ENCODE results near the gene CAPN5.

CAPN5 gene

GRCh38 chr11:77147036-77147315 lies 80.2 kb downstream of the CAPN5 start:
- Mint-ChIP-seq H3K36me3 (no peaks in the 10 kb centered on the region), H3K9me3 (no peaks in the 10 kb centered on the region), H3K27me3 (peaks cover 17 to 20% of the 10 kb centered on the region in 2 donors), H3K4me3 (no peak overlapping the region), H3K4me1 (peaks cover 14 to 23% of the 10 kb centered on the region in 2 donors), H3K27ac (no peak overlapping the region)
- no peak for DNase-seq
- ATAC-seq (replicated peaks) = no peak

GRCh38 chr11:77147668-77148321 lies 81.0 kb downstream of the CAPN5 start:
- H3K27ac Mint-ChIP-seq = peak overlapping the region; percentile 66
- ATAC-seq (replicated peaks) = peak; percentile 31 to 41
- no peak for DNase-seq
- H3K27me3 Mint-ChIP-seq = peaks cover 21 to 28% of the 10 kb centered on the region in 2 donors
- no peaks in the 10 kb centered on the region for H3K9me3 Mint-ChIP-seq
- H3K36me3 Mint-ChIP-seq = peaks cover 0 to 1% of the 10 kb centered on the region in 2 donors
- peaks cover 18 to 31% of the 10 kb centered on the region in 2 donors for H3K4me1 Mint-ChIP-seq
- H3K4me3 Mint-ChIP-seq = peak overlapping the region; percentile 58 to 59

DNA sequence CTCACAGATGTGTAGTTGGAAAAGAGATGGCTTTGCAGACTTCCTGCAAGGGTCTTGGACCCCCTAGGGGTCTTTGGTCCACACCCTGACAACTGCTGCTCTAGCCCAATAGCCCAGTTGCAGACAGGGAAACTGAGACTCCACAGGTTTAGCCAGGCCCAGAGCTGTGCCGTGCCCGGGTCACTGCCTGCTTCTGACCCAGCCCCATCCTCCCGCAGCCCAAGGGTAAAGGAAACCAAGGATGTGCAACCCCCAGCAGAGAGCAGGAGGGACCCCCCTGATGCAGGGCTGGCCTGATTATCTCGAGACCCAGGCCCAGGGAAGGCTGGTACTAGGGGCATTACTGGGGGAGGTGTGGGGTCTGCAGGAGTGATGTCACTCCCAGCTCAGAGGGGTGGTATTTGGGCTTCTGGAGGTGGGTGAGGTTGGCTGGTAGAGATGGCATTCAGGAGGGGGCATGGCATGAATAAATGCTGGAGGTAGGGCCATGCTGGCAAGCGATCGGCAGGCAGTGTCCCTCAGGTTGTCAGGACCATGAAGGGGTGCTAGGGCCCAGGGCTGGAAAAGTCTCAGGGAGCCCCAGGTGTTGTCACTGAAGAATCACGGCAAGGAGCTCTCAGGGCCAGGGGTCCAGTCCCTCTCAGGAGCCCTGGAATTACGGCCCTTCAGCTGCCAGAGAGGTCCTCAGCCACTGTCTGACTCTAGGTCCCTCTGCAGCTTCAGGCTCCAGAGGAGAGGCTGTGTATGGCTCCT lies 82.4 kb downstream of the CAPN5 start:
- peaks cover 0 to 1% of the 10 kb centered on the region in 2 donors for H3K36me3 Mint-ChIP-seq
- peaks cover 30 to 45% of the 10 kb centered on the region in 2 donors for H3K4me1 Mint-ChIP-seq
- no peak overlapping the region for H3K27ac Mint-ChIP-seq
- DNase-seq (no peak), ATAC-seq (replicated peaks) (no peak)
- H3K9me3 Mint-ChIP-seq = no peaks in the 10 kb centered on the region
- H3K27me3 Mint-ChIP-seq = peaks cover 31% of the 10 kb centered on the region in 2 donors
- no peak overlapping the region for H3K4me3 Mint-ChIP-seq

DNA sequence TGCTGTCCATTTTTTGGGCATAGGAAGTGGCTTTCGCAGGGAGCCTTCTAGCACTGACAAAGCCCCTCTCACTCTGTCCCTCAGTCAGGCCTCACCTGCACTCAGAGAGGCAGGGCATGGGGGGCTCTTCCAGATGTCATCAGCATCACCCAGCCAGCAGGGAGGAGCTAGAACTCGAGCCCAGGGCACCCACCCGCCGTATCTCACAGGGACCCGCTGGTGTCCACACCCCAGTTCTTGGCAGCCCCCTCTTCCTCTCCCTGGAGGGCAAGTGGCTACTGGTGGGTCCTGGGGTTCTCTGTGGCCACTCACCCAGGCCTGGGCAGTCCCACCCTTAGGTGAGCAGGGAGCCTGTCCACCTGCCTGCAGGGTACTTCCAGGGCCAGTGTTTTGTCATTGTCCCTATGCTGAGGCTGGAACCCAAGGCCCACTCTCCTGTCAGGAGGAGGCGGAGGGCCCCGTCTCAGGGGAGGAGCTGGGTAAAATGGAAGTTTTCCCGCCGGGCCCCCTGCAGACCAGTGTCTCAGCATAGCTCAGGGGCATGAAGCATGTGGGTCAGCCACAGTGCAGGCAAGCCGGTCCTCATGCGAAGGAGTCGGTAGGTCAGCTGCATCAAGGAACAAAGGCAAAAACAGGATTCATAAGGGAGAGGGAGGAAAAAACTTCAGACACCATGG lies 83.1 kb downstream of the CAPN5 start:
- Mint-ChIP-seq H3K4me3 (no peak overlapping the region), H3K27me3 (peaks cover 31% of the 10 kb centered on the region in 2 donors), H3K36me3 (peaks cover 0 to 1% of the 10 kb centered on the region in 2 donors), H3K9me3 (no peaks in the 10 kb centered on the region), H3K4me1 (peaks cover 31 to 46% of the 10 kb centered on the region in 2 donors), H3K27ac (no peak overlapping the region)
- DNase-seq (no peak), ATAC-seq (replicated peaks) (no peak)

- H3K9me3 Mint-ChIP-seq = no peaks in the 10 kb centered on the region
- H3K27ac Mint-ChIP-seq = no peak overlapping the region
- H3K36me3 Mint-ChIP-seq = peaks cover 0 to 1% of the 10 kb centered on the region in 2 donors
- ATAC-seq (replicated peaks) (no peak), DNase-seq (no peak)
- H3K4me1 Mint-ChIP-seq = peaks cover 33 to 52% of the 10 kb centered on the region in 2 donors
- peaks cover 30 to 34% of the 10 kb centered on the region in 2 donors for H3K27me3 Mint-ChIP-seq
- H3K4me3 Mint-ChIP-seq = no peak overlapping the region
Measured at GRCh38 chr11:77150836-77151235, 84.1 kb downstream of the CAPN5 start.

DNA sequence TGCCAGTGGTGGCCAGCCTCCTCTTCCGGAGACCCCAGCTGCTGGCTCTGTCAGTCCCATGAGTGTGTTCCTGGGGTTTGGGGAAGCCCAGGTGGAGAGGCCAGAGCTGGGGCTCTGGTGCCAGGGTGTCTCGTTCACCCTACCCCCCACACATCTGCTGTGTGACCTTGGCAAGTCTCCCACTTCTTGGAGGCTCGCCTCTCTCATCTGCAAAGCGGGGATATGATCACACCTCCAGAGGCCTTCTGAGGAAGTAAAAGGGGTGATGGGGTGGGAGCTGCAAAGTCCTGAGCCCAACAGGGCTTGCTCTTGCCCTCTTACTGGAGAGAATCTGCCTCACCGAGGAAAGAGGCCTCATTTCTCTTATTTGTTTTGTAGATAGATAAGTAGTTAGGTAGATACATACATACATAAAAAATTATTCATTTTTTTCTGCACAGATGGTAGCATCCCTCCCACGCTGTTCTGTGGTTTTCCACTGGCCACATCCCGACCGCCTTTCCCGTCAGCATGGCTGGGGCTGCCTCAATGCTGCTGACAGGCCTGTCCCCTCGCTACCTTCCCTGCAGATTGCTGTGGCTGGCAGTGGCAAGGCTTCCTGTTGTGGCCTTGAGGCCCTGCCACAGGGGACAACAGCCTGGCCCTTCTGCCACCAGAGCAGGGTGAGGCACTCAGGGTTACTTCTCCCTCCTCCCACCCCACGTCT lies 85.2 kb downstream of the CAPN5 start:
- H3K36me3 Mint-ChIP-seq = peaks cover 0 to 1% of the 10 kb centered on the region in 2 donors
- H3K4me3 Mint-ChIP-seq = peak overlapping the region in 1 of 2 donors; percentile 60
- H3K4me1 Mint-ChIP-seq = peaks cover 33 to 52% of the 10 kb centered on the region in 2 donors
- H3K27me3 Mint-ChIP-seq = peaks cover 23 to 27% of the 10 kb centered on the region in 2 donors
- no peaks in the 10 kb centered on the region for H3K9me3 Mint-ChIP-seq
- ATAC-seq (replicated peaks) (peak; percentile 68 to 76), DNase-seq (peak; percentile 63)
- H3K27ac Mint-ChIP-seq = peak overlapping the region; percentile 86

DNA sequence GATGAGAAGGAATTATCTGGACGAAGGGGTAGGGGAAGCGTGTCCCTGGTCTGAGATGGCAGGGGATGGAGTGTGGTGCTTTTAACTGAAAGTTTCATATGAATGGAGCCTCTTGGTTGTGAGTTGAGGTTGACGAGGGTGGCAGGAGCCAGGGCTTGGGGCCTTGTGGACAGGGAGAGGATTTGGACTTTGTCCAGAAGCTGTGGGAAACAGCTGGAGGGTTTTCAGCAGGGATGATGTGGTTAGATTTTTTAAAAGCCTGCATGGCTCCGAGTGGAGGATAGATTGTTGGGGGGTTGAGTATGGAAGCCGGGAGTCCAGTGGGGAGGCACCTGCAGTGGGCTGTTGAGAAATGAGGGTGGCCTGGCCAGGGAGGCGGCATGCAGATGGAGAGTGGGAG lies 86.1 kb downstream of the CAPN5 start:
- Mint-ChIP-seq H3K27ac (peak overlapping the region; percentile 86), H3K4me1 (peaks cover 33 to 43% of the 10 kb centered on the region in 2 donors), H3K27me3 (peaks cover 15 to 27% of the 10 kb centered on the region in 2 donors), H3K9me3 (no peaks in the 10 kb centered on the region), H3K36me3 (peaks cover 0 to 1% of the 10 kb centered on the region in 2 donors), H3K4me3 (peak overlapping the region; percentile 60 to 63)
- ATAC-seq (replicated peaks) (no peak), DNase-seq (no peak)

DNA sequence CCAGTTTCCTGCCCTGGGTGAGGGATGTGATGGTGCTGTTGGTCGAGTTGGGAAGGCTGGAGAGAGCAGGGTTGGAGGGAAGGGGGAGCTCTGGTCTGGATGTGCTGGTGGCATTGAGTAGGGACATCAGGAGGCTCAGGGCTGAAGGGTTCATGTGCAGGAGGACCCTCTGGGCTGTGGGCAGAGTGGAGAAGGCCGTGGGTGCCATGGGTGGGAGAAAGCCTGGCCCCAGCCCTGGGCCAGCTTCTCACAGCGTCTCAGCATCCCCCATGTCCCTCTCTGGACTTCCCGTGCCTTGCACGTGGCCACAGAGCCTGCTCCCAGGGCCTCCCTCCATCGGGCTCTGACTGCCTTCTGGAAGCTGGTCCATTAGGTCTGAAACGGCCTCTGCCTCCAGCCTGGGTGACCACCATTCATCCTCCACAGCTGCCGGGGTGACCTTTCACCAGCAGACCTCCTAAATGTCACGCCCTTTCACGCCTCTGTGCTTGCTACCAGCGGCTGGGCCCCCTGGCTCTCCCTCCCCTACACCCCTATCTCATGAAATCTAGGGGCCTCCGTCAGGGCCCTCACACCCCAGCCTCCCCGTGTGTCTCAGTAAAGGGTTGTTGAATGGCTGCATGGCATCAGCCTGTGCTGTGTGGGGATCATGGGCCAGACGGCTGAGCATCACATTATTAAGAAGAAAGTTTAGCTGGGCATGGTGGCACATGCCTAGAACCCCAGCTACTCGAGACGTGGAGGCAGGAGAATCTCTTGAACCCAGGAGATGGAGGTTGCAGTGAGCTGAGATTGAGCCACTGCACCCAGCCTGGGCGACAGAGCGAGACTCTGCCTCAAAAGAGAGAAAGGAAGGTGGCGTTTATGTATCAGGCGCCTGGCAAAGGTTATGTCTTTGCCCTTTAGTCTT lies 86.8 kb downstream of the CAPN5 start:
- DNase-seq (no peak), ATAC-seq (replicated peaks) (peak; percentile 8 to 35)
- H3K36me3 Mint-ChIP-seq = peaks cover 0 to 1% of the 10 kb centered on the region in 2 donors
- H3K27ac Mint-ChIP-seq = peak overlapping the region; percentile 86
- peaks cover 10 to 22% of the 10 kb centered on the region in 2 donors for H3K27me3 Mint-ChIP-seq
- peak overlapping the region; percentile 49 to 66 for H3K4me3 Mint-ChIP-seq
- no peaks in the 10 kb centered on the region for H3K9me3 Mint-ChIP-seq
- H3K4me1 Mint-ChIP-seq = peaks cover 28 to 37% of the 10 kb centered on the region in 2 donors

GRCh38 chr11:77154381-77155081 lies 87.8 kb downstream of the CAPN5 start:
- Mint-ChIP-seq H3K27me3 (peaks cover 12 to 17% of the 10 kb centered on the region in 2 donors), H3K4me1 (peaks cover 28 to 37% of the 10 kb centered on the region in 2 donors), H3K27ac (no peak overlapping the region), H3K4me3 (peak overlapping the region in 1 of 2 donors; percentile 66), H3K9me3 (no peaks in the 10 kb centered on the region), H3K36me3 (peaks cover 0 to 1% of the 10 kb centered on the region in 2 donors)
- ATAC-seq (replicated peaks) = peak; percentile 4 to 22
- no peak for DNase-seq

- DNase-seq = no peak
- no peak overlapping the region for H3K4me3 Mint-ChIP-seq
- H3K36me3 Mint-ChIP-seq = peaks cover 0 to 1% of the 10 kb centered on the region in 2 donors
- peaks cover 28 to 37% of the 10 kb centered on the region in 2 donors for H3K4me1 Mint-ChIP-seq
- peaks cover 17% of the 10 kb centered on the region in 2 donors for H3K27me3 Mint-ChIP-seq
- peak; percentile 15 to 33 for ATAC-seq (replicated peaks)
- no peaks in the 10 kb centered on the region for H3K9me3 Mint-ChIP-seq
- no peak overlapping the region for H3K27ac Mint-ChIP-seq
Measured at GRCh38 chr11:77155082-77155475, 88.3 kb downstream of the CAPN5 start.

- Mint-ChIP-seq H3K4me3 (no peak overlapping the region), H3K36me3 (peaks cover 0 to 1% of the 10 kb centered on the region in 2 donors), H3K27ac (no peak overlapping the region), H3K27me3 (peaks cover 17% of the 10 kb centered on the region in 2 donors), H3K9me3 (no peaks in the 10 kb centered on the region), H3K4me1 (peaks cover 28 to 37% of the 10 kb centered on the region in 2 donors)
- no peak for DNase-seq
- ATAC-seq (replicated peaks) = no peak
Measured at GRCh38 chr11:77155556-77156130, 88.9 kb downstream of the CAPN5 start.

DNA sequence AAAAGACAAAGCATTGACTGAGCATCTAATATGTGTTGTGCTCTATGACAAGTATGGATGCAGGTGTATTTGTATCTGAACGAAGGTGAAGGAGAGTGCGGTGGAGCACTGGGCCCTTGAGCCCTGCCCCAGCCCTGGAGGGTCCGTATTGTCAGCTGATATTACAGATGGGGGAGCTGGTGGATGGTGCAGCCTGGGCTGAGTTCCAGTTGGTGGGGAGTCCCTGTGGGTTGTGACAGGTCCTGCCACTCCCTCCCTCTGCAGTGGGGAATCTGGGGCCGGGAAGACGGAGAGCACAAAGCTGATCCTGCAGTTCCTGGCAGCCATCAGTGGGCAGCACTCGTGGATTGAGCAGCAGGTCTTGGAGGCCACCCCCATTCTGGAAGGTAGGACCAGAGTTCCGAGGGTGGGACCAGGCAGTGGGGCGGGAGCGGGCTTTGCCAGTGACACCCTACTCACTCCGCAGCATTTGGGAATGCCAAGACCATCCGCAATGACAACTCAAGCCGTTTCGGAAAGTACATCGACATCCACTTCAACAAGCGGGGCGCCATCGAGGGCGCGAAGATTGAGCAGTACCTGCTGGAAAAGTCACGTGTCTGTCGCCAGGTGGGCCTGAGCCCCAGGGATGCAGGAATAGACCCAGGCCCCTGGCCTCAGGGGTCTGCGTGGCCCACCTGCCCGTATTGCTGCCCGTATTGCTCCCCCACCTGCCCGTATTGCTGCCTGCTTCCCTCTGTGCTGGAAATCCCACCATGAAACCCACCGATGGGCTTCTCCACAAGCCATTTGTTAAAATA lies 89.8 kb downstream of the CAPN5 start:
- H3K27ac Mint-ChIP-seq = no peak overlapping the region
- ATAC-seq (replicated peaks) (no peak), DNase-seq (no peak)
- no peak overlapping the region for H3K4me3 Mint-ChIP-seq
- H3K9me3 Mint-ChIP-seq = no peaks in the 10 kb centered on the region
- peaks cover 0 to 1% of the 10 kb centered on the region in 2 donors for H3K36me3 Mint-ChIP-seq
- H3K27me3 Mint-ChIP-seq = peaks cover 17 to 21% of the 10 kb centered on the region in 2 donors
- peaks cover 26 to 33% of the 10 kb centered on the region in 2 donors for H3K4me1 Mint-ChIP-seq
